Mucosa of descending colon (tissue), 3 donors: ENCODE data around the gene IRF5. TPM values are rescaled to one million over a fixed set of nuclear protein-coding genes. Genes with fewer than 3 reads are reported as not detected.

ENCODE experiments used
- ATAC-seq: fragments of 200-7000 bp; cut with Tn5 transposase; one replicate; pipeline ENCODE4 v1.9.1; 2020; ENCODE audit warnings: mild to moderate bottlenecking, moderate library complexity
- DNase-seq, 3 donors: peaks; one replicate each; pipeline ENCODE4 v3.0.0-alpha.2; 2020
- H3K36me3 ChIP-seq: fragments of 200-600 bp; one replicate; pipeline ENCODE4 v1.8.0; 2021; ENCODE audit warnings: low read depth, mild to moderate bottlenecking
- H3K4me1 ChIP-seq: fragments of 200-600 bp; one replicate; pipeline ENCODE4 v1.8.0; 2021; ENCODE audit warnings: low read depth, mild to moderate bottlenecking
- H3K4me3 ChIP-seq: fragments of 200-600 bp; one replicate; pipeline ENCODE4 v1.8.0; 2021; ENCODE audit warnings: mild to moderate bottlenecking
- H3K9me3 ChIP-seq: fragments of 200-600 bp; one replicate; pipeline ENCODE4 v1.8.0; 2021; ENCODE audit warnings: mild to moderate bottlenecking
- CTCF ChIP-seq: fragments of 200-600 bp; IDR thresholded peaks from one replicate; pipeline ENCODE4 v1.8.0; 2022; ENCODE audit warnings: antibody characterized with exemption, mild to moderate bottlenecking
- intact Hi-C, 2 donors: fragments of 100-400 bp; cut with DNase I in 1 of 2; cut with micrococcal nuclease in 1 of 2; formaldehyde crosslinking; loops; one replicate each; pipeline versions ENCODE4 v1.11.0 to v1.11.1; 2022; cut with DNase I, micrococcal nuclease
- total RNA-seq, 3 donors: library from RNA; stranded (reverse); fragmentation: NEBNext Ultra II Directional in 2 of 3; extraction: Animal tissue kit (Norgen Biotek cat#: 25700) in 2 of 3; gene quantifications; one replicate each; pipeline versions ENCODE4 v1.2.1 to v1.2.4, GENCODE V29; 2021 to 2023
- donor health status: DM: no; HTN: no; CAD: no; lungs with moderate emphysema.
- donor health status: DM: no; HTN: no; CAD: no.
- donor health status: DM: no; HTN: yes; CAD: no.

The IRF5 gene
- total RNA-seq, 3 donors from 2014 or later, result 6.9 to 10.1 (median 9.0) TPM

- intact Hi-C loops, result no loop called here
- Histone ChIP-seq H3K36me3 (no peaks in the 10 kb centered on the region), H3K4me3 (no peak overlapping the region), H3K9me3 (no peaks in the 10 kb centered on the region), H3K4me1 (peaks cover 3% of the 10 kb centered on the region)
- DNase-seq (peak in 1 of 3 donors; percentile 19), ATAC-seq (no peak)
- TF ChIP-seq CTCF, result no peak
Observed at GRCh38 chr7:128917122-128917521, 20.6 kb upstream of the IRF5 start.

DNA sequence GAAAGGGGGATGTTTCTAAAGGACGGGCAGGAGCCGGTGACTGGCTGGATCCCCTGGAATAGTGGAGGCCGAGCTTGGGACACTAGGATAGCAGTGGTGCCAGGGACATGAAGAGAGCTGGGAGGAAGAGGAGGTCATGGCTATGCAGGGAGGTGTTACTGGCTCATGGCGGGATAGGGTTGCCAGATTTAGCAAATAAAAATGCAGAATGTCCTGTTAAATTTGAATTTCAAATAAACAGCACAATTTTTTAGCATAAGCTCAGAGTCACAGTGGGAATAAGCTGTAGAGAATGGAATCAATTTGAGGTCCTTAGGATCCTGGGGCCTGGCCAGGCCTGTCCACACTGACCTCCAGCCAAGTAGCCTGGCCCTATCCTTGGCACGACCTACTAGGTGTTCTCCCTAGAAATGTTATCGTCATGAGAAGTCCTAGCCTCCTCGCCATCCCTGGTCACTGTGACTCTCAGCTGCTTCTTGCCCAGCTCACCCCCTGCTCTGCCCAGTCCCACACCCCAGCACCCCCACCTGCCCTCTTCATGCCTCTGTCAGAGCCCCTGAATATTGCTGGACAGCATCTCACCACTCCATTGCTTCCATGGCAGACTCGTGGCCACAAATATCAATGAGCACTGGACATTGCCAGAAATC is 19.6 kb upstream of the IRF5 start:
- DNase-seq, result no peak
- H3K9me3 ChIP-seq, result no peaks in the 10 kb centered on the region
- no peaks in the 10 kb centered on the region for H3K36me3 ChIP-seq
- ATAC-seq, result no peak
- intact Hi-C loops, result no loop called here
- no peak overlapping the region for H3K4me3 ChIP-seq
- peaks cover 3% of the 10 kb centered on the region for H3K4me1 ChIP-seq
- TF ChIP-seq CTCF, result no peak

DNA sequence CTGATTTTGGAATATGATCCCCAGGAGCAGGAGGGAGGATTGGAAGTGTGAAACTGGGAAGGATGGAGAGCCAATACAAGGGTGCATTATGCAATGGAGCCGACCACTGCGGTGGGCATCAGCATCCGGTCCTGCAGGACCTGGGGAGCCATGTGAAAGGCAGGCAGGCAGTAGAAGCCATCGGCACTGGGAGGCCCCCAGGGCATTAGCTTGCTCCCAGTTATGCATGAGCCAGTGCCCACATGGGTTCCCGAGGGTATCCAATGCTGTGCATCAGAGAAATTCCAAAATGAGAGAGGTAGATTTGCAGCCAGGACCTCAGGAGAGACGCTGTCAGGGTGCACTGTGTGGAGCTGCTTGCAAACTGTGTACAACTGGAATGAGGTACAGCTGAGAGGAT is 18.5 kb upstream of the IRF5 start:
- H3K36me3 ChIP-seq, result no peaks in the 10 kb centered on the region
- no peak for TF ChIP-seq CTCF
- H3K4me1 ChIP-seq, result peaks cover 3% of the 10 kb centered on the region
- H3K9me3 ChIP-seq, result no peaks in the 10 kb centered on the region
- intact Hi-C loops, result no loop called here
- no peak for ATAC-seq
- H3K4me3 ChIP-seq, result no peak overlapping the region
- DNase-seq, result no peak

GRCh38 chr7:128919881-128920799 is 17.6 kb upstream of the IRF5 start:
- ATAC-seq, result no peak
- peak in 1 of 3 donors; percentile 2 for DNase-seq

More at GRCh38 chr7:128919881-128920799, 17.6 kb upstream of the IRF5 start:
- intact Hi-C loops, result no loop called here
- Histone ChIP-seq H3K36me3 (no peaks in the 10 kb centered on the region), H3K4me1 (peaks cover 3% of the 10 kb centered on the region), H3K4me3 (no peak overlapping the region), H3K9me3 (no peaks in the 10 kb centered on the region)
- no peak for TF ChIP-seq CTCF
